ENCODE measurements around the gene SZRD1.

Gene SZRD1

DNA sequence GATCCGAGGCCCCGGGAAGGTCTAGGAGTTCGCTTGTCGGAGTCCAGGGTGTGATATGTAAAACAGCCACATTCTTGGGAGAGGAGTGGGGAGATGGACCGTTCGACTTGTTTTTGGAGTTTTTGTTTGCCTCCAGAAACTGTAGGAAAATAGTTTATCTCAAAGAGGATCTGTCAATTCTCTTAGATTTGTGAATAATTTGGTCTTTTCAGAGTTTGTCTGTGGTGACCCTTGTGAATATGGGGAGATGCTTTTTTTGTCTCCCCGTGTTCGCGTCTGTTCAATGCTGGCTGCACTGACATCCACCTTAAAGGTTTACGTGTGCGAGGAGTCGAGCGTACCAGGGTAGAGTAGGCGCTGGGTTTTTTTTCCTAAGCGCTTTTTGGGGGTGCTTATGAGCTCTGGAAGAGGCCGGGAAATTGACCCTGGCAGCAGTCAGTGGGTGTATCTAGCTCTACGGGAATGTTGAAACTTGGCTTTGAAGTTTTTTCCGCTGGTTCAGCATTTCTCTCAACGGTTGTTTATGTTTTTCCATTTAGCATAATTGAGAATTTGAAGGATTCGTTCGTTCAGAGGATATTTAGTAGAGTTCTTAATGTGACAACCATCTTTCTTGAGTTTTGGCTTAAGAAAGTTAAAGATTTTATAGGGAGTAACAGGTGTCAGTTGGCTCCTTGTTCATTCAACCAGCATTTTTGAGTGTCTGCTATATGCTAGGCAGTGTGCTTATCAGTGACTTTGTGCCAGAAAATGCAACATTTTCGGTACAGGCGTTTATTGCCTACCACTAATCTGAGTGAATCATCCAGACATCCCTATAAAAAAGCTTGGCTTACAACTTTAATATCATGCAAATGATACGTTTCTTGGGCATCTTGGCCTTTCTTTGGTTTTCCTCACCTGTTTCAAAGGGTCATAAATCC lies 1.2 kb downstream of the SZRD1 start:
- DNase-seq = no peak

DNA sequence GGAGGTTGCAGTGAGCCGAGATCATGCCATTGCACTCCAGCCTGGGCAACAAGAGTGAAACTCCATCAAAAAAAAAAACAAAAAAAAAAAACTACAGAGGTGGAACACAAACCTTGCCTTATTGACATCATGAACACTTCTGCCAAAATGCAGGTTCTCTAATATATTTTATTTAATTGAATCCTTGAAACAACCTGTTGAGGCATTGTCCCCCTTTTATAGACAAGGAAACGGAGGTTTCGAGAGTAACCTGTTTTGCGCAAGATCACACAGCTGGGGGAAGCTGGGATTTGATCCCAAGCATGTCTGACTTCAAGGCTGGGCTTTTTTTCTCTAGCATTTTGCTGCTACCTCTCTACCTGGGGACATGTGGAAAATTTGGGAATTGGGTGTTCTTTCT lies 2.8 kb downstream of the SZRD1 start:
- DNase-seq = no peak

DNA sequence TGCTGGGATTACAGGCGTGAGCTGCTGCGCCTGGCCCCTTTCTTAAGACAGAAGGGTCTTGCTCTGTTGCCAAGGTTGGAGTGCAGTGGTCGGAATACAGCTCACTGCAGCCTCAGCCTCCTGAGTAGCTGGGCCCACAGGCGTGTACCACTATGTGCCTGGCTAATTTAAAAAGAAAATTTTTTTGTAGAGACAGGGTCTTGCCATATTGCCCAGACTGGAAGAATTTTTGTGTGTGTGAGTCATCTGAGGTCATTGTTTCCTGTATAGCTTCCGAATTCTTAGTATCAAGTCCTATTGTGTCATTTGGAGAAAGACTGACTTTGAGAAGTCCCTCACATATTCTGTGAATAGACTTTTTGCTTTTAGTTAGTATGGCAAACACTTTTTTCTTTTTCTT lies 4.7 kb downstream of the SZRD1 start:
- DNase-seq = no peak

DNA sequence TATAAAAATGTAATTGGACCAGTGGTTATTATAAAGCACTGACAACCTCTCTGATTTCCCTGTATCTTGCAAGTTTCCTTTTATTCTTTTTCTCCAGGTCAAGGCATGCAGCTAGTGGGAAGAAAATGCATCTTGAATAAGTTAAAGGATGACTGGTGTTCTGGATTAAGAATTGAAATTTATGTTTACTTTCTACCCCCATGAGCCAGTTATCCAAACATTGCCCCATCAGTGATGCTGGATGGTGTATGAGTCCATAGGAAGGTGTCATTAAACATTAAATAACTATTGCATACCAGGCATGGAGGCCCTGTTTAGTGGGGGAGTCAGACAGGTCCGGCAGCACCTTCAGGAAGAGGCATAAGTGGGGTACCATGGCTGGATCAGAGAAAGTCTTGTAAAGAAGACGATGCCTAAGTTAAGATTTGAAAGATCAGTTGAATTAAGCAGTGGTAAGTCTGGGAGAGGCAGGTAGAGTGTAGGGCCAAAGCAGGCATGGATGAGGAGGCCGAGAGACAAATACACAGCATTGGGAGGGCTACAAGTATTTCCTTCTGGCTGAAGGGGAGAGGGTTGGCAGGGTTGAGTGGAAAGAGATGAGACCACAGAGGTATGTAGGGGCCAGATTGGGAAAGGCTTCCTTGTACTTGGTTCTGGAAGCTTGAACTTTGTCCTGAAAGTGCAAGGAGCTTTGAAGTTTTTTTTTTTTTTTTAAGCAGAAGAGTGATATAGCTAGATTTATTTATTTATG lies 5.7 kb downstream of the SZRD1 start:
- no peak for DNase-seq

DNA sequence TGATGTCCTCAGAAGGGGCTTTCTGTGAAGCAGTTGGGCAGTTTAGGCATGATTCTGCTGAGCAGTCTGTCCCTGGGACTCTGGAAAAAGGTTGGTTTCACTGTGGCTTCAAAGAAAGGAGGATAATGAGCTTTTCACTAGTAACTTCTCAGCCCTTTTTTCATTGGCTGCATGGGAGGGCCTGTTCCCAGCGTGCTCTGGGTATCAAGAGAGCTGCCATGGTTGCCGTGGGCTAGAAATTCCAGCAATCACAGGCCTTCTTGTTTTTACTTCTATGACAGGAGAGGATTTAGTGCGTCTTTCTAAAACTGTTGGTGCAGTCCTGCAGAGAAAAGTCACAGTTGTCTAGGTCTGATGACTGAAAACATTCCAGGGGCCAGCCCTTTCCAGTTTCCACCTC lies 7.2 kb downstream of the SZRD1 start:
- no peak for DNase-seq

DNA sequence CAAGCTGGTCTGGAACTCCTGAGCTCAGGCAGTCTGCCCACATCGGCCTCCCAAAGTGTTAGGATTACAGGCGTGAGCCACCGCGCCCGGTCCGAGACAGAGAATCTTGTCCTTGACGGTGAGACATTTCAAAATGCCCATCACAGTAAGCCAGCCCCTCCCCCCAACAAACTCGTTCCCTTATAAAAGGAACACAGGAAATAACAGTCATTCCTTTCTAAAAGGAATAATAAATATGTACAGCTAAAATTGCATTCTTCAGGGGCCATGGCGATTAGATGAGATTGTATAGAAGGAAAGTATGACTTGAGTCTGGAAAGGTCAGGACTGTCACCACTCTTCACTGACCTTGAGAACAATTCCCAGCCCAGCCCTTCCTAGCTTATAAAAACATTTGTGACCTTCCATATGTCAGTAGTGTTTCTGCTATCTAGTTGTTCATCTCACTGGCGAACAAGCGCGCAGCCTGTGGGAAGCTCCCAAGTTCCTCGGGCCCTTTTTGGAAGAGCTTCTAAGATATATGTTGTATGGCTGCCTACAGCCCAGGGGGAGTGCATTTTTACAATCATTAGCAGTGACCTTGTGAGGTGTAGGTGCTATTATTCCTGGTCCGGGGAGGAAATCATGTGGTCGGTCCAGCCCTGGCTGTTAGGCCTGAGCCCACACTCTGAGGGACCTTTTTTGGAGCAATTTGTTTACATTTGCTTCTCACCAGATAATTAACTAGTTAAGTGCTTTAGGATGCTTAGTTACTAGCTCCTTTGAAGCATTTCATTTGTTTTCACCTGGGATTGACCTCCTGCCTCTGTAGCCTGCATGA lies 8.7 kb downstream of the SZRD1 start:
- DNase-seq = no peak

DNA sequence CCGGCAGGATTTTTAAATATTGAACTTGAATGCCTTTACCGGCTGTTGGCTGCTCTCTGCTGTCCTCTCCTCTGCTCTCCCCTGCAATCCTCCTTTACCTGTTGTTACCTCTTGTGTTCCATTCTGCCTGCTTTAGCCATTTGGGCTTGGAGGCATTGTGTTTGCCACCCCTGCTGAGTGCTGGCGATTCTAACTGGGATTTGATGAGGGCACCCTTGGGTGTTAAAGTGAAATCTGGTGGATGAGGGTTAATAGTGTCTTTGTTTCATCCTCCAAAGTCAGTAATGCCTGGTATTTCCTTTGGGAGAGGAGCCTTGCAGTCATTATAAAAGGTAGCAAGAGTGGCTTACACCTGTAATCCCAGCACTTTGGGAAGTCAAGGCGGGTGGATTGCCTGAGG lies 9.9 kb downstream of the SZRD1 start:
- DNase-seq = no peak

DNA sequence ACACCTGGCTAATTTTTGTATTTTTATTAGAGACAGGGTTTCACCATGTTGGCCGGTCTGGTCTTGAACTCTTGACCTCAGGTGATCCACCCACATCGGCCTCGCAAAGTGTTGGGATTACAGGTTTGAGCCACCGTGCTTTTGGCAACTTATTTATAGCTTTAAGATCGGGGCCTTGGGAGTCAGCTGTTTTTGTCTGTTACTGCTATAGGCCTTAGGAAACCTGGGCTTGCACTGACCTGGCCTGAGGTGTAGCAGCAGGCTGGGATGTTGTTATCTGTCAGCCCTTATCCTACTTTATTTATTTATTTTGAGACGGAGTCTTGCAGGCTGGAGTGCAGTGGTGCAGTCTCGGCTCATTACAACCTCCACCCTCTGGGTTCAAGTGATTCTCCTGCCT lies 11.4 kb downstream of the SZRD1 start:
- DNase-seq = no peak

DNA sequence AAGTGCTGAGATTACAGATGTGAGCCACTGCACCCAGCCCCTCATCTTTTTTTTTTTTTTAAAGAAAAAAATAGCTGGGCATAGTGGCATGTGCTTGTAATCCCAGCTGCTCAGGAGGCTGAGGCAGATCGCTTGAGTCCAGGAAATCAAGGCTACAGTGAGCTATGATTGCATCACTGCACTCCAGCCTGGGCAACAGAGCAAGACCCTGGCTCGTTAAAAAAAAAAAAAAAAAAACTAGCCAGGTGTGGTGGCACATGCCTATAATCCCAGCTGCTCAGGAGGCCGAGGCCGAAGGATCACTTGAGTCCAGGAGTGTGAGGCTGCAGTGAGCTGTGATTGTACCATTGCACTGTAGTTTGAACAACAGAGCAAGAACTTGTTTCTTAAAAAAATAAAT lies 13.8 kb downstream of the SZRD1 start:
- DNase-seq = no peak

DNA sequence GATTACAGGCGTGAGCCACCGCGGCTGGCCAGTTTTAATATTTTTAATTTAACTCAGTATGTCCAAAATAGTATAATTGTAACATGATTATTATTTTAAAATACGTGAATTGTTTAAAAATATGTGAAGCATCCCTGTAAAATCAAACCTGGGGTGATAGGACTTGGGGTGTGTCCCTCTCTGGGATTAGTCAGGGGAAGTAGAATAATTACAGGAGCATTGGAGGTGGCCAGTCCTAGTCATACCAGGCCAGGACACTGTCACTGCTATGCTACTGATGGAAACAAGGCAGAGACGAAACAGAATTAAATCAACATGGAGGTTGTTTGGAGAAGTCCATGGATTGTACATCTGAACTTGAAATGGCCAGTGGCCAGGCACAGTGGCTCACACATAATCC lies 16.8 kb downstream of the SZRD1 start:
- DNase-seq = no peak

DNA sequence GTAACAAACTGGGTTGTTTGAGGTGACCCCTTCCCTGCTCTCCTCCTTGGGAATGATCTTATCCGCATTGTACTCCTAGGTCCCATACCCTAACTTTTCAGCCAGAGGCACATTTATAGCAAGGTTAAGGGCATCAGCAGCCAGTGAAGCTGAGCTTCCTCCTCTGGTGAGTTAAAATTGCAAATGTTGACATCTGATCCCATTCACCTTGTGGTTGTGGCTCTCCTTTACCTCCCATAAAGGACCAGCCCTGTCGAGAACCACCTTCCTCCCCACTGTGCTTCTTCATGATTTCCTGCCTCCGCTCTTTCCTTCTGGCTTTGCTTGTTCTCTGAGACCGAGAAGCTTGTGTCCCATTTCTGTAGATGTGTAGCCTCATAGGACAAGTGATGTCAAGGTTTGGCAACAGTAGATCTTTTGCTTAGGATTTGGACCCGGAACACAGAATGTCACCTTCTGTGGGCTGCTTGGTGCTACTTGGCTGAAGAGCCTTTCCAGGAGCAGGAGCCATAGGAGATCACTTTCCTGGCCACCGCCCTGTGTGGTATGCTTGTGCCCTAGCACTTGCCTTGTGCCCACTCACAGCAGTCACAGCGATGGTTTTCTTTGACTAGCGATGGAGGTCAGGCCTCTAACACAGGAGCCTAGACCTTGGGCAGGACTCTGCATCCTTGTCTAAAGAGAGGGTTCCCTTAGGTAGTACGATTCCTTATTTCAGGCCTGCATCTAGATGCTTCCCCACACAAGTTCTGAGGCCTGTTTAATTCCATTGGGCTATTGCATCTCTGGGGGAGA lies 18.8 kb downstream of the SZRD1 start:
- no peak for DNase-seq

DNA sequence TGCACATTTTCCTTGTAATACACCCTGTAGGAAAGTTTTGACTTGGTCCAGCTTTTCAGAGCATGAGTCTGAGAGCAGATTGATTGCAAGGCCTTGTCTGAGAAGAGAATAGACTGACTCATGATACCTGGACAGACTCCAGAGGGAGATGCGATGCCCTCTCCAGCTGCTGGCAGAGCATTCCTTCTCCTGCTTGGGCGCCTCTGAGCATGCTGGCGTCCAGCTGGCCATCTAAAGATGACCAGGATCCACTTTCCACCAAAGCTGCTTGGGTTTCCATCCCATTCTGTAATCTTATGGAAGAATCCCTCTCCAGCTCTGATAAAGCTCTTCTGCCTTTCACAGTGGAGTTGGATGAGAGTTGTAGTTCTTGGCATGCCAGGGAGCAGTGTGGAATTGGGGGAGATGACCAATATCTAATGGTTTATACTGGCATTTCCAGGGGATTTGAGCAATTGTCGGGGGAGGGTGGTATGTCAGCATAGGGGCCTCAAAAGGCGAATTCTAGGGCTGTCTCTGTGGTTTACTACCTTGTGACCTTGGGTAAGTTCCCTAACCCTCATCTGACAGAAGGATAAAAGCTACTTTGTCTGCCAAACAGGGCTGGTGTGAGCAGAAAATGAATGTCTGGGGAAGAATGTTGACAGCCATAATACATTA lies 19.5 kb downstream of the SZRD1 start:
- no peak for DNase-seq

DNA sequence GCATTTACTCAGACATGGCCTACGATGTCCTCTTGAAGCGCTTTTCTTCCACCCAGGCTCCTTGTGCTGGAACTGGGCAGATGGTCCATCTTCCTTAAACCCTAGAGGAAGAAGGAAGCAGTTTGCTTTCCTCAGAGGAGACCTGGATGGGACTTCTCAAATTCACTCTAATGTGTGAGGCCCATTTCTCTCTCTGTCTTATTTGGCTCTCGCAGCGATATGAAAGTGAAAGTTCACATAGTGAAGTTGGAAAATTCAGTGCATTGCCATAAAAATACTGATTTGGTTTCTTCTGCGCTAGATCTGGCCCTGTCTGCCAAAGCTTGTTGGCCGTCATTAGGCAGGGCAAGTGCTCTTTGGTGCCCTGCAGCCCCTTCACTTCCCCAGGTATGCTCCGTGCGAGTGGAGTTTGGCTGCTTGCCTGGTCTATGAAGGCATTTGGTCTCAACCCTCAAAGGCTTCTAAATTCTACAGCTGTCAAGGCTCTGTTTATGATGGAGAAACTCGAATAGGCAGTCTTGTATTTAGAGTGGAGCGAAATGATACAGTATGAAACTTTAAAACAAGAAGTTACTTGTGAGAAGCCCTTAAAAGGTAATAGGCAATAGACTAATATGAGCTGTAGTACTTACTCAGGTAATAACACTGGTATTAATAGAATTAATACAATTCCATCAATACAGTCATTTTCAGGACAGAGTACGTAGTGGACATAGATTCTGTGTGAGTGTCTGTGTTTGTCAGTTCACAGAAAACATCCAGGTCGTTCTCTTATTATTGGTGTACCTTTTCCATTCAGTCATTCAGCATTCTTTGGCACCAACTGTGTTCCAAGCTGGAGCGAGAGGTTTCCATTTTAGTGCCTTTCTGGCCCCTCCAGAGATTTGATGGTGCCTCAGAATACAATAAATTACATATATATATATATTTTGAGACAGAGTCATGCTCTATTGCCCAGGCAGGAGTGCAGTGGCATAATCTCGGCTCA lies 20.5 kb downstream of the SZRD1 start:
- DNase-seq = no peak

DNA sequence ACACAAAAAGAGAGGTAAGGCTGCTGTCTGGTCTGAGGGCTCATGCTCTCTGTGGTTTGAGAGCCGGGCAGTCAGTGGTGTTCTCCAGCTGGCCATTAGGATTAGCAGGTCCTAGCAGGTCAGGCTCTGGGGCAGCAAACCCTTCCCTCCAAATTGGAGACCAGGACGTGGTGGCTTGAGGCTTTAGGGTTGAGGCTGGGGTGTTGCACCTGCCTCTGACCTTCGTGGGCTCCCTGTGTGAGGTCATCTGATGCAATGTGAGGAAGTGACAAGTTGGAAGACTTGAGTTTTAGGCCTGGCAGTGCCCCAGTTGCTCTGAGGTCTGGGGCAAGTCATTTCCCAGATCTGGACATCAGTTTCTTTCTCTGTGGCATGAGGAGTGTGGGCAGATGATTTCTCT lies 24.4 kb downstream of the SZRD1 start:
- DNase-seq = no peak

DNA sequence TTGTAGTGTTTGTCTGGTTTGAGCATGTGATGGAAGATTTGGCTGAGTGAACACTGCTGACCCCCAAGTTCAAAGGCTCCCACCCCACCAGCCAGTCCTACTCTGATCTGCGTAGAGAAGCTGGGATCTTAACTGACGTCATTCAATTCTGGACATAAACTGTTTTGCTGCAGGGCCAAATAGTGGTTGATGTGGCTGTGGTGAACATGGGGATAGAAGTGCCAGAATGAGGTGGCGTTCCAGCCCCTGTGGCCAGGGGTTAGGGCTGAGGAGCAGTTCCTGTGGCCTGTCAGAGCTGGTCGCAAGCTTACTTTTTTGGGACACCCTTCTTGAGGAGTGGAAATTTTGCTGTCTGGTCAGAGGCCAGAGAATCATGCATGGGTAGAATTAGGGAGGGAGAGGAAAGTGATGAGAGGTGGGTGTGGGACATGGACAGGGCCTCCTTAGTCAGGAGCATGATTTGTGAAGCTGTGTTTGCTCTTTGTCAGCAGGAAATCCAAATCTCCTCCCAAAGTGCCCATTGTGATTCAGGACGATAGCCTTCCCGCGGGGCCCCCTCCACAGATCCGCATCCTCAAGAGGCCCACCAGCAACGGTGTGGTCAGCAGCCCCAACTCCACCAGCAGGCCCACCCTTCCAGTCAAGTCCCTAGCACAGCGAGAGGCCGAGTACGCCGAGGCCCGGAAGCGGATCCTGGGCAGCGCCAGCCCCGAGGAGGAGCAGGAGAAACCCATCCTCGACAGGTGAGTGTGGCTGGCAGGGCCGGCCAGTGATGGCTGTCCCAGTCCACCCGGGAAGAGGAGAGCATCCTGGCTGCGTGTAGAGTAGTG lies 25.9 kb downstream of the SZRD1 start:
- DNase-seq = no peak

DNA sequence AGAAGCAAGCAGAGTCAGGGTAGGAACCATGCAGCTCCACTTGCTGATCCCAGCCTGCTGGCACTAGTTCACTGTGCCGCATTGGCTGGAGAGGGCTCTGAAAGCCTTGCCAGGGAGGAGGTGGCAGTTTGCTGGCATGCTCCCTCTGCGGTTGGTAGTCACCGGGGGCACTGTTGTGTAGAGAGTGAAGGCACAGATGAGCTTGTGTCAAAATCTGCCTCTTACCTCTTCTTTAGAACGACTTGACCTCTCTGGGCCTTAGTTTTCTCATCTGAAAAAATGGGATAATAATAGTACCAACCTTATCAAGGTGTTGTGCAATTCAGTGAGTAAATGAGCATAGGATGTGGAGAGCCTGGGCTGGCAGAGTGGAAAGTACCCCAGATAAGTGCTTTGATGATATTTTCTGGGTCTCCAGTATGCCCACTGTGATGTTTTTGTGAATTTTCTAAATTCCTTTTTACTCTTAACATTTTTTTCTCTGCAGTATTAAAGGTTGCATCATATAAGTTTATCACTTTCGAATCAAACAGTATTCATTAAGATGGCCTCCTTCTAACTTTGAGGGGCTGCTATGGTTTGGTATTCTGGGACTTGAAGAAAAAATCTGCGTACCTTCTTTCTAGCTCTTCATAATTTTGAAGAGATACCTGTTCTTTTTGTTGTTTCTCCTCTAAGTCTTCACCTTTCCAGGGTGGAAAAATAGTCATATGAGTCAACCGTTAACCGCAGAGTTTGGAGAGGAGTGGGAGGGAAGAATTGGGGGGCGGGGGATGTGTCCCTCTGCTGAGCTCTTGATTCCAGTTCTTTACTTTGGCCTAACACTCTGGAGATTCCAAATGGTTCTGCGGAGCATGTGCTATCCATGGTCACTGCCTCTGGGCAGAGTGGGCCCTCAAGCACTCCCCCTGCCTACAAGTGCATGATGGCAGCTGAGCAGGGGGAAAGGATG lies 26.8 kb downstream of the SZRD1 start:
- no peak for DNase-seq

DNA sequence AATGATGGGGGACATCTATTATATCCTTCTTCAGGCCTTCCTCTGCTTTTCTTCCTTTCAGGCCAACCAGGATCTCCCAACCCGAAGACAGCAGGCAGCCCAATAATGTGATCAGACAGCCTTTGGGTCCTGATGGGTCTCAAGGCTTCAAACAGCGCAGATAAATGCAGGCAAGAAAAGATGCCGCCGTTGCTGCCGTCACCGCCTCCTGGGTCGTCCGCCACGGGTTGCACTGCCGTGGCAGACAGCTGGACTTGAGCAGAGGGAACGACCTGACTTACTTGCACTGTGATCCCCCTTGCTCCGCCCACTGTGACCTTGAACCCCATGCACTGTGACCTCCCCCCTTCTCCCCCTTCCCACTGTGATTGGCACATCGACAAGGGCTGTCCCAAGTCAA lies 27.9 kb downstream of the SZRD1 start:
- no peak for DNase-seq

DNA sequence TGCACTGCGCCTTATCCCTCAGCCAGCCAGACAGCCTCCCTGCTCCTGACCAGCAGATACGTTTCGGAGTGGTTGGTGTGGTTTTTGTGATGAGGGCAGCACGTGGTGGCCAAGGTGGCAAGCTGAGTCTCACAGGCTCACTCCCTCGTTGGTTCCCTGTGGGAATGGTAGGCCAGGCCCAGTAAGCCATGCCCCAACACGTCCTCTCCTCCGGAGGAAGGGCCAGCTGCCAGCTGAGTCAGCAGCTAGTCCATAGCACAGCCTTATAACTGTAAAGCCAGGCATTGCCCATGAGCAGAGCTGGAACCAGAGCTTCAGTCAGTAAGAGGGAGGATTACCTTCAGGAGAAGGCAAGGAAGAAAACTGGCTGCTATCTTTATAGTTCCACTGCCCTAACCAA lies 29.5 kb downstream of the SZRD1 start:
- DNase-seq = no peak

DNA sequence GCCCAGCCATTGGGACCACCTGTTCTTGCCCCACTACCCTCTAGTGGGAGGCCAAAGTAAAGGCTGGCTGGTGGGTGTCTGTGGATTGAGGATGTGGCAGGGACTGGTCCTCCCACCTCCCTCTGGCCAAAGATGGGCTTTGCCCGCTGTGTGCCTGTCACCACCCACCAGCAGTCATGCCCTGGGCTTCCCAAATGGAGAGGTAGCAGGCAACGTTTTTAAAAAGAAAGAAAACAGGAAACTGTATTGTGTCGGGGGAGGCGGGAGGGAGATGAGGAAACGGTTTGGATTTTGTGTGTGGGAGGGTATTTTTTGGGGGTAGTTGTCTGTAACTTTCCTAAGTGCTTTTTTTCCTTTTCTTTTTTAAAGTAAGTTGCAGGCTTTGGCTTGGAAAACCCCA lies 30.1 kb downstream of the SZRD1 start:
- no peak for DNase-seq

Data from NCI-H524 treated with DMSO at 0.1 percent for 48 hours (cell line).